HCT116 (cell line): ENCODE data around the gene SLC22A2. TPM values are rescaled to one million over a fixed set of nuclear protein-coding genes. Genes with fewer than 3 reads are reported as not detected.
"Not testable (repeated sequence)": the region's sequence is repeated elsewhere in the genome, so short reads cannot be mapped to it uniquely, and the experiment has no call there.

Source experiments
- ATAC-seq: fragments of 200-7000 bp; cut with Tn5 transposase; 2 replicates; pipeline ENCODE4 v1.9.1; 2020; ENCODE audit warnings: mild to moderate bottlenecking, moderate library complexity
- BruUV-seq: library from RNA; stranded (reverse); fragments of 400-500 nt; replicated peaks from 2 replicates; lab custom pipeline; 2021; lab: Mats Ljungman, UMichigan
- CTCF ChIA-PET: fragments of 300-600 bp; sonication (Branson Sonifier 250); formaldehyde crosslinking; loops from one replicate; lab custom pipeline; 2021; ENCODE audit warnings: antibody characterized with exemption; lab: Charles Lee
- POLR2A ChIA-PET: fragments of 300-600, 350-600 bp; sonication (Branson Sonifier 250); formaldehyde crosslinking; loops from one replicate; lab custom pipeline; 2021; ENCODE audit warnings: antibody characterized with exemption; lab: Charles Lee
- RAD21 ChIA-PET, 2 experiments: fragments of 300-600 bp; sonication (Branson Sonifier 250); formaldehyde crosslinking; loops; one replicate each; lab custom pipeline; 2023; ENCODE audit warnings: low total read pairs in 2 of 2; ENCODE audit not compliant: uncharacterized antibody in 2 of 2, unreplicated experiment in 2 of 2, low non-redundant PET in 1 of 2; lab: Charles Lee
- DNase-seq: peaks from one replicate; pipeline ENCODE4 v3.0.0-alpha.2; 2010; ENCODE audit warnings: low read depth, low spot score
- H2AFZ ChIP-seq: fragments of 200-600 bp; shearing (Covaris generic), sonication (generic); 2 replicates; pipeline ENCODE4 v1.6.1; 2017; ENCODE audit warnings: low read depth, mixed run types, mixed read lengths, antibody characterized with exemption, low read length; ENCODE audit not compliant: poor library complexity, severe bottlenecking
- H3K27ac ChIP-seq: 2 replicates; pipeline ENCODE4 v1.5.1; 2012; ENCODE audit warnings: low read depth, low read length
- H3K27me3 ChIP-seq: fragments of 200-600 bp; sonication (generic); 2 replicates; pipeline ENCODE4 v1.6.1; 2016; ENCODE audit warnings: mixed run types, low read length, mixed read lengths; ENCODE audit not compliant: insufficient read depth
- H3K36me3 ChIP-seq, 2 experiments: fragments of 200-500 bp in 1 of 2; fragments of 200-600 bp in 1 of 2; sonication (Bioruptor generic) in 1 of 2; sonication (generic) in 1 of 2; 2 replicates each; pipeline versions ENCODE4 v1.5.1 to v1.6.1; 2014 to 2016; ENCODE audit warnings: low read length in 2 of 2, inconsistent platforms in 1 of 2, mixed read lengths in 1 of 2, mixed run types in 1 of 2; ENCODE audit not compliant: insufficient read depth in 2 of 2, control insufficient read depth in 1 of 2
- H3K4me1 ChIP-seq, 2 experiments: fragments of 200-600 bp in 1 of 2; sonication (generic) in 1 of 2; 2 replicates each; pipeline versions ENCODE4 v1.5.1 to v1.6.1; 2012 to 2017; ENCODE audit warnings: low read length in 2 of 2, inconsistent platforms in 1 of 2, mild to moderate bottlenecking in 1 of 2, mixed read lengths in 1 of 2, mixed run types in 1 of 2, moderate library complexity in 1 of 2; ENCODE audit not compliant: insufficient read depth in 2 of 2, control insufficient read depth in 1 of 2
- H3K4me2 ChIP-seq: fragments of 200-600 bp; sonication (generic); 2 replicates; pipeline ENCODE4 v1.6.1; 2017; ENCODE audit warnings: mixed run types, low read length, mixed read lengths
- H3K4me3 ChIP-seq, 2 experiments: fragments of 200-600 bp in 1 of 2; sonication (generic) in 1 of 2; replicated peaks in 1 of 2; 2 replicates each; pipeline ENCODE4 v1.5.1; 2011 to 2016; ENCODE audit warnings: low read length in 2 of 2, control low read depth in 1 of 2, low read depth in 1 of 2, mild to moderate bottlenecking in 1 of 2, mixed read lengths in 1 of 2, mixed run types in 1 of 2
- H3K79me2 ChIP-seq: fragments of 200-600 bp; sonication (generic); 2 replicates; pipeline ENCODE4 v1.6.1; 2017; ENCODE audit warnings: mild to moderate bottlenecking, mixed run types, low read length, moderate library complexity, mixed read lengths; ENCODE audit not compliant: insufficient read depth
- H3K9ac ChIP-seq: fragments of 200-600 bp; sonication (generic); 2 replicates; pipeline ENCODE4 v1.6.1; 2016; ENCODE audit warnings: low read length, mixed read lengths
- H3K9me2 ChIP-seq: fragments of 200-600 bp; sonication (generic), shearing (Covaris generic); 2 replicates; pipeline ENCODE4 v1.6.1; 2017; ENCODE audit warnings: mixed run types, mild to moderate bottlenecking, moderate library complexity; ENCODE audit not compliant: insufficient read depth
- H3K9me3 ChIP-seq, 2 experiments: fragments of 200-500 bp in 1 of 2; fragments of 200-600 bp in 1 of 2; sonication (Bioruptor generic) in 1 of 2; sonication (generic) in 1 of 2; 2 replicates each; pipeline ENCODE4 v1.6.1; 2014 to 2017; ENCODE audit warnings: low read length in 2 of 2, mixed read lengths in 2 of 2, inconsistent platforms in 1 of 2, low read depth in 1 of 2, mild to moderate bottlenecking in 1 of 2, mixed run types in 1 of 2, moderate library complexity in 1 of 2; ENCODE audit not compliant: control insufficient read depth in 1 of 2, insufficient read depth in 1 of 2
- H4K20me1 ChIP-seq: fragments of 200-600 bp; sonication (generic), shearing (Covaris generic); 2 replicates; pipeline ENCODE4 v1.6.1; 2017; ENCODE audit warnings: mixed run types, mild to moderate bottlenecking, moderate library complexity; ENCODE audit not compliant: insufficient read depth
- CTCF ChIP-seq, 3 experiments: fragments of 200-600 bp in 1 of 3; sonication (generic) in 1 of 3; IDR thresholded peaks in 2 of 3; conservative IDR thresholded peaks in 1 of 3; 2 replicates each; pipeline ENCODE4 v1.5.1; 2012 to 2017; ENCODE audit warnings: low read depth in 2 of 3, low read length in 2 of 3, antibody characterized with exemption in 1 of 3, borderline replicate concordance in 1 of 3, control low read depth in 1 of 3, mild to moderate bottlenecking in 1 of 3, mixed read lengths in 1 of 3, mixed run types in 1 of 3, moderate library complexity in 1 of 3; ENCODE audit not compliant: insufficient read depth in 1 of 3
- EGR1 ChIP-seq: IDR thresholded peaks from 2 replicates; pipeline ENCODE4 v1.6.1; 2012; ENCODE audit warnings: low read depth
- ELF1 ChIP-seq: IDR thresholded peaks from 2 replicates; pipeline ENCODE4 v1.6.1; 2012; ENCODE audit warnings: low read depth, borderline replicate concordance
- FOSL1 ChIP-seq: IDR thresholded peaks from 2 replicates; pipeline ENCODE4 v1.6.1; 2012; ENCODE audit warnings: low read depth
- MAX ChIP-seq: IDR thresholded peaks from 2 replicates; pipeline ENCODE4 v1.6.1; 2012
- POLR2AphosphoS5 ChIP-seq: IDR thresholded peaks from 2 replicates; pipeline ENCODE4 v1.6.1; 2011; ENCODE audit warnings: mild to moderate bottlenecking, low read depth, low read length, moderate library complexity
- RAD21 ChIP-seq: IDR thresholded peaks from 2 replicates; pipeline ENCODE4 v1.6.1; 2012; ENCODE audit warnings: low read depth, mild to moderate bottlenecking
- TCF7L2 ChIP-seq: IDR thresholded peaks from 2 replicates; pipeline ENCODE4 v1.7.0; 2011; ENCODE audit warnings: borderline replicate concordance, inconsistent platforms; ENCODE audit not compliant: insufficient read depth, insufficient read length; ENCODE audit errors: extremely low read depth
- intact Hi-C: fragments of 100-400 bp; cut with micrococcal nuclease; formaldehyde crosslinking; loops from 2 replicates; pipeline ENCODE4 v1.10.0; 2022
- total RNA-seq: library from RNA; stranded (reverse); gene quantifications from one replicate; pipeline ENCODE4 v1.2.1, GENCODE V29; 2021; ENCODE audit not compliant: unreplicated experiment

Gene SLC22A2
- total RNA-seq, 1 experiment from 2014 or later: not detected

- no peak for TF ChIP-seq RAD21
- no peak for TF ChIP-seq CTCF (IDR thresholded peaks at IDR 0.05 in 2 of 3, conservative IDR thresholded peaks at IDR 0.05 in 1 of 3; ENCODE audit: borderline replicate concordance in 1 of 3, insufficient read depth in 1 of 3, low read depth in 2 of 3, low read length in 2 of 3)
- TF ChIP-seq MAX: no peak
- no peak for TF ChIP-seq EGR1
- no peak for TF ChIP-seq ELF1
- TF ChIP-seq POLR2AphosphoS5: no peak
- TF ChIP-seq FOSL1: no peak
- TF ChIP-seq TCF7L2: no peak
- TF ChIP-seq, all 23 proteins: peak for 0
- ChIA-PET RAD21 (interaction anchor here in 1 of 2 experiments (0.6 kb wide), 1 partner anchor 17 kb away, joined by 3 read pairs; no protein-coding TSS in a partner anchor), CTCF (no interaction called here), POLR2A (no interaction called here)
- peaks cover 0 to 23% of the 10 kb centered on the region in 2 experiments; a peak in 2 of 4 replicates for H3K4me1 ChIP-seq
- H2AFZ ChIP-seq: peak overlapping the region; percentile 27
- H3K9me3 ChIP-seq: no peaks in the 10 kb centered on the region; a peak in 1 of 4 replicates
- peak overlapping the region; percentile 39 for H3K4me2 ChIP-seq
- no TSS peak for BruUV-seq
- no peaks in the 10 kb centered on the region for H4K20me1 ChIP-seq
- no peak overlapping the region for H3K4me3 ChIP-seq
- no peaks in the 10 kb centered on the region; the same call in 1 of the 2 replicates for H3K9me2 ChIP-seq
- DNase-seq (no peak), ATAC-seq (no peak)
- H3K27me3 ChIP-seq: no peaks in the 10 kb centered on the region
- H3K9ac ChIP-seq: no peak overlapping the region
- H3K36me3 ChIP-seq: no peaks in the 10 kb centered on the region
- H3K27ac ChIP-seq: no peak overlapping the region
- no peaks in the 10 kb centered on the region for H3K79me2 ChIP-seq
- intact Hi-C loops: no loop called here
Measured at GRCh38 chr6:160238278-160238711, 20.3 kb downstream of the SLC22A2 start.

- BruUV-seq, H3K36me3 ChIP-seq, H3K79me2 ChIP-seq, POLR2A ChIA-PET, H3K9ac ChIP-seq, H3K9me2 ChIP-seq, H3K9me3 ChIP-seq, H2AFZ ChIP-seq, ATAC-seq, H3K4me2 ChIP-seq, CTCF ChIA-PET, H3K27ac ChIP-seq, H3K4me3 ChIP-seq, intact Hi-C loops, H3K27me3 ChIP-seq, DNase-seq, H4K20me1 ChIP-seq: not testable (repeated sequence)
- RAD21 ChIA-PET: interaction anchor here in 1 of 2 experiments (0.6 kb wide), 1 partner anchor 16 kb away, joined by 3 read pairs; no protein-coding TSS in a partner anchor
- peaks cover 0 to 23% of the 10 kb centered on the region in 2 experiments; a peak in 2 of 4 replicates for H3K4me1 ChIP-seq
Measured at GRCh38 chr6:160237597-160238275, 20.9 kb downstream of the SLC22A2 start.

GRCh38 chr6:160236235-160236872 is 22.3 kb downstream of the SLC22A2 start:
- DNase-seq, POLR2A ChIA-PET, H3K9ac ChIP-seq, H3K9me3 ChIP-seq, H2AFZ ChIP-seq, H3K79me2 ChIP-seq, ATAC-seq, H3K27ac ChIP-seq, H3K36me3 ChIP-seq, H3K4me3 ChIP-seq, H3K9me2 ChIP-seq, intact Hi-C loops, BruUV-seq, CTCF ChIA-PET, H4K20me1 ChIP-seq, RAD21 ChIA-PET, H3K4me2 ChIP-seq, H3K27me3 ChIP-seq: not testable (repeated sequence)
- H3K4me1 ChIP-seq: peaks cover 0 to 23% of the 10 kb centered on the region in 2 experiments; a peak in 2 of 4 replicates
